Glutamatergic neuron (in vitro differentiated cells): ENCODE results near the gene CDH26. TPM values are rescaled to one million over a fixed set of nuclear protein-coding genes. Genes with fewer than 3 reads are reported as not detected.

ENCODE experiments used
- DNase-seq: peaks from one replicate; pipeline ENCODE4 v3.0.0; 2022
- H3K27ac Mint-ChIP-seq: one replicate; pipeline ENCODE4 v1.8.0; 2020; ENCODE audit warnings: mild to moderate bottlenecking, mixed read lengths, inconsistent platforms; ENCODE audit not compliant: unreplicated experiment
- H3K27me3 Mint-ChIP-seq: one replicate; pipeline ENCODE4 v1.8.0; 2020; ENCODE audit warnings: mild to moderate bottlenecking, moderate library complexity, mixed read lengths, inconsistent platforms; ENCODE audit not compliant: unreplicated experiment
- H3K36me3 Mint-ChIP-seq: one replicate; pipeline ENCODE4 v1.8.0; 2020; ENCODE audit warnings: mild to moderate bottlenecking, mixed read lengths, inconsistent platforms; ENCODE audit not compliant: unreplicated experiment
- H3K4me1 Mint-ChIP-seq: one replicate; pipeline ENCODE4 v1.8.0; 2020; ENCODE audit warnings: mild to moderate bottlenecking, low read depth, mixed read lengths, inconsistent platforms; ENCODE audit not compliant: unreplicated experiment
- H3K4me3 Mint-ChIP-seq: one replicate; pipeline ENCODE4 v1.8.0; 2020; ENCODE audit warnings: mild to moderate bottlenecking, mixed read lengths, inconsistent platforms; ENCODE audit not compliant: unreplicated experiment
- H3K9me3 Mint-ChIP-seq: one replicate; pipeline ENCODE4 v1.8.0; 2020; ENCODE audit warnings: mild to moderate bottlenecking, moderate library complexity, mixed read lengths, inconsistent platforms; ENCODE audit not compliant: unreplicated experiment
- CTCF ChIP-seq: fragments of 200-600 bp; sonication (generic); IDR thresholded peaks from one replicate; pipeline ENCODE4 v1.5.0; 2021; ENCODE audit not compliant: partially characterized antibody, unreplicated experiment
- total RNA-seq: library from RNA; stranded (reverse); fragmentation: NEBNext Ultra II Directional; extraction: Animal tissue kit (Norgen Biotek cat#: 25700); gene quantifications from one replicate; pipeline ENCODE4 v1.2.1, GENCODE V29; 2021; ENCODE audit not compliant: unreplicated experiment

The CDH26 gene
- total RNA-seq, 1 donor from 2014 or later: 0.76 TPM

- Mint-ChIP-seq H3K27me3 (peaks cover 2% of the 10 kb centered on the region), H3K9me3 (peaks cover 3% of the 10 kb centered on the region), H3K27ac (peak overlapping the region; percentile 95), H3K4me1 (peaks cover 23% of the 10 kb centered on the region), H3K36me3 (no peaks in the 10 kb centered on the region), H3K4me3 (peak overlapping the region; percentile 82)
- no peak for DNase-seq
- no peak for TF ChIP-seq CTCF
Measured at GRCh38 chr20:59987135-59987534, 28.9 kb downstream of the CDH26 start.

- H3K4me1 Mint-ChIP-seq: peaks cover 19% of the 10 kb centered on the region
- no peaks in the 10 kb centered on the region for H3K36me3 Mint-ChIP-seq
- no peak for TF ChIP-seq CTCF
- peaks cover 2% of the 10 kb centered on the region for H3K27me3 Mint-ChIP-seq
- H3K27ac Mint-ChIP-seq: no peak overlapping the region
- DNase-seq: no peak
- no peak overlapping the region for H3K4me3 Mint-ChIP-seq
- H3K9me3 Mint-ChIP-seq: peaks cover 6% of the 10 kb centered on the region
Measured at GRCh38 chr20:59988141-59988540, 29.9 kb downstream of the CDH26 start.

- no peak overlapping the region for H3K27ac Mint-ChIP-seq
- no peak overlapping the region for H3K4me3 Mint-ChIP-seq
- H3K9me3 Mint-ChIP-seq: peaks cover 3% of the 10 kb centered on the region
- H3K27me3 Mint-ChIP-seq: peaks cover 2% of the 10 kb centered on the region
- H3K4me1 Mint-ChIP-seq: peaks cover 9% of the 10 kb centered on the region
- DNase-seq: no peak
- no peak for TF ChIP-seq CTCF
- no peaks in the 10 kb centered on the region for H3K36me3 Mint-ChIP-seq
Measured at GRCh38 chr20:59992526-59993084, 34.4 kb downstream of the CDH26 start.

- Mint-ChIP-seq H3K4me3 (peak overlapping the region; percentile 30), H3K4me1 (peaks cover 3% of the 10 kb centered on the region), H3K9me3 (peaks cover 3% of the 10 kb centered on the region), H3K36me3 (no peaks in the 10 kb centered on the region), H3K27ac (peak overlapping the region; percentile 59), H3K27me3 (peaks cover 2% of the 10 kb centered on the region)
- no peak for DNase-seq
- no peak for TF ChIP-seq CTCF
Measured at GRCh38 chr20:59993736-59994430, 35.7 kb downstream of the CDH26 start.

- H3K36me3 Mint-ChIP-seq: no peaks in the 10 kb centered on the region
- DNase-seq: no peak
- no peak for TF ChIP-seq CTCF
- H3K4me1 Mint-ChIP-seq: peaks cover 4% of the 10 kb centered on the region
- peaks cover 3% of the 10 kb centered on the region for H3K9me3 Mint-ChIP-seq
- no peak overlapping the region for H3K27ac Mint-ChIP-seq
- H3K27me3 Mint-ChIP-seq: peaks cover 2% of the 10 kb centered on the region
- H3K4me3 Mint-ChIP-seq: no peak overlapping the region
Measured at GRCh38 chr20:59994697-59995122, 36.5 kb downstream of the CDH26 start.
